Left lung (tissue), 10 donors: ENCODE measurements around the gene CSF2. TPM values are rescaled to one million over a fixed set of nuclear protein-coding genes. Genes with fewer than 3 reads are reported as not detected.

Experiments used
- ATAC-seq: fragments of 200-7000 bp; cut with Tn5 transposase; one replicate; pipeline ENCODE4 v1.9.1; 2020; ENCODE audit warnings: moderate library complexity
- DNase-seq, 4 donors: peaks; one replicate each; pipeline ENCODE4 v3.0.0-alpha.2; 2013 to 2020
- H3K27ac ChIP-seq, 2 donors: fragments of 200-600 bp; sonication (generic) in 1 of 2; one replicate each; pipeline versions ENCODE4 v1.5.0 to v1.8.0; 2020 to 2021
- H3K27me3 ChIP-seq, 2 donors: fragments of 200-600 bp; sonication (generic) in 1 of 2; one replicate each; pipeline versions ENCODE4 v1.5.0 to v1.8.0; 2020 to 2021
- H3K36me3 ChIP-seq, 2 donors: fragments of 200-600 bp; sonication (generic) in 1 of 2; one replicate each; pipeline versions ENCODE4 v1.5.0 to v1.8.0; 2020 to 2021
- H3K4me1 ChIP-seq, 2 donors: fragments of 200-600 bp; one replicate each; pipeline ENCODE4 v1.8.0; 2021
- H3K4me3 ChIP-seq, 2 donors: fragments of 200-600 bp; sonication (generic) in 1 of 2; one replicate each; pipeline versions ENCODE4 v1.5.0 to v1.8.0; 2020 to 2021; ENCODE audit warnings: mild to moderate bottlenecking in 1 of 2
- H3K9me3 ChIP-seq, 2 donors: fragments of 200-600 bp; sonication (generic) in 1 of 2; one replicate each; pipeline versions ENCODE4 v1.5.0 to v1.8.0; 2020 to 2021
- CTCF ChIP-seq, 2 donors: fragments of 200-600 bp; sonication (generic) in 1 of 2; IDR thresholded peaks; one replicate each; pipeline versions ENCODE4 v1.5.0 to v1.8.0; 2021; ENCODE audit warnings: antibody characterized with exemption in 2 of 2
- intact Hi-C, 2 donors: fragments of 100-400 bp; cut with DNase I; formaldehyde crosslinking; loops; one replicate each; pipeline versions ENCODE4 v1.11.2 to v1.14.2; 2022
- polyA plus RNA-seq, 6 donors: library from polyadenylated mRNA; unstranded; fragments of 120-200 nt; gene quantifications; one replicate each; pipeline ENCODE4 v1.2.1, GENCODE V29; 2013; ENCODE audit not compliant: insufficient read length in 6 of 6
- total RNA-seq, 2 donors: library from RNA; stranded (reverse); fragmentation: NEBNext Ultra II Directional; extraction: Animal tissue kit (Norgen Biotek cat#: 25700); gene quantifications; one replicate each; pipeline ENCODE4 v1.2.1, GENCODE V29; 2021
- donor health status: DM: no; HTN: yes; CAD: no.
- donor health status: DM: no; HTN: no; CAD: no.

Gene CSF2
- total and polyA plus RNA-seq, 8 donors: 0.18 to 5.1 (median 0.44) TPM; not detected in 3

GRCh38 chr5:132076202-132076830 is 2.7 kb downstream of the CSF2 start:
- intact Hi-C loops: no loop called here
- Histone ChIP-seq H3K4me1 (peaks cover 3 to 10% of the 10 kb centered on the region in 2 donors), H3K27ac (peak overlapping the region; percentile 15 to 48), H3K9me3 (no peaks in the 10 kb centered on the region), H3K36me3 (no peaks in the 10 kb centered on the region), H3K4me3 (no peak overlapping the region), H3K27me3 (no peaks in the 10 kb centered on the region)
- no peak for ATAC-seq
- peak in 1 of 4 donors; percentile 52 for DNase-seq
- TF ChIP-seq CTCF (IDR thresholded peaks at IDR 0.05): no peak

GRCh38 chr5:132076983-132077382 is 3.4 kb downstream of the CSF2 start:
- Histone ChIP-seq H3K27me3 (no peaks in the 10 kb centered on the region), H3K4me3 (no peak overlapping the region), H3K9me3 (no peaks in the 10 kb centered on the region), H3K36me3 (no peaks in the 10 kb centered on the region), H3K4me1 (peaks cover 3 to 10% of the 10 kb centered on the region in 2 donors), H3K27ac (no peak overlapping the region)
- no peak for TF ChIP-seq CTCF (IDR thresholded peaks at IDR 0.05)
- intact Hi-C loops: no loop called here
- DNase-seq (peak in 1 of 4 donors; percentile 73), ATAC-seq (no peak)

GRCh38 chr5:132079081-132079480 is 5.5 kb downstream of the CSF2 start:
- Histone ChIP-seq H3K27ac (no peak overlapping the region), H3K4me1 (no peaks in the 10 kb centered on the region), H3K9me3 (no peaks in the 10 kb centered on the region), H3K4me3 (no peak overlapping the region), H3K27me3 (no peaks in the 10 kb centered on the region), H3K36me3 (no peaks in the 10 kb centered on the region)
- ATAC-seq: no peak
- no peak for TF ChIP-seq CTCF (IDR thresholded peaks at IDR 0.05)
- intact Hi-C loops: no loop called here
- DNase-seq: no peak

GRCh38 chr5:132079619-132080018 is 6.0 kb downstream of the CSF2 start:
- no peaks in the 10 kb centered on the region for H3K36me3 ChIP-seq
- no peaks in the 10 kb centered on the region for H3K27me3 ChIP-seq
- TF ChIP-seq CTCF (IDR thresholded peaks at IDR 0.05): no peak
- no peaks in the 10 kb centered on the region for H3K4me1 ChIP-seq
- H3K9me3 ChIP-seq: no peaks in the 10 kb centered on the region
- ATAC-seq (no peak), DNase-seq (no peak)
- intact Hi-C loops: no loop called here
- no peak overlapping the region for H3K4me3 ChIP-seq
- no peak overlapping the region for H3K27ac ChIP-seq

GRCh38 chr5:132080595-132080994 is 7.0 kb downstream of the CSF2 start:
- intact Hi-C loops: no loop called here
- DNase-seq: no peak
- Histone ChIP-seq H3K27ac (no peak overlapping the region), H3K9me3 (no peaks in the 10 kb centered on the region), H3K27me3 (no peaks in the 10 kb centered on the region), H3K4me1 (peaks cover 0 to under 1% of the 10 kb centered on the region in 2 donors), H3K4me3 (no peak overlapping the region), H3K36me3 (no peaks in the 10 kb centered on the region)
- ATAC-seq: no peak
- no peak for TF ChIP-seq CTCF (IDR thresholded peaks at IDR 0.05)
